HEK293 (cell line): ENCODE results near the gene REEP6.
"Not testable (repeated sequence)": the region's sequence is repeated elsewhere in the genome, so short reads cannot be mapped to it uniquely, and the experiment has no call there.

Experiments
- CTCF ChIA-PET: fragments of 350-600 bp; formaldehyde crosslinking; extraction: SDS; loops from one replicate; lab custom pipeline; 2021; ENCODE audit warnings: antibody characterized with exemption; lab: Yijun Ruan, JAX
- POLR2A ChIA-PET: fragments of 300-600 bp; formaldehyde crosslinking; extraction: SDS; loops from one replicate; lab custom pipeline; 2020; ENCODE audit warnings: antibody characterized with exemption, inconsistent platforms; lab: Yijun Ruan, JAX
- H3K27ac ChIP-seq: fragments of 200-500 bp; sonication (Bioruptor generic); 2 replicates; pipeline ENCODE4 v1.5.1; 2014; ENCODE audit warnings: low read depth, low read length, control low read depth, inconsistent platforms; ENCODE audit errors: extremely low read depth
- H3K36me3 ChIP-seq, 2 experiments: fragments of 200-500 bp in 1 of 2; sonication (Bioruptor generic) in 1 of 2; 1 replicate in 1 of 2; 2 replicates in 1 of 2; pipeline ENCODE4 v1.5.1; 2014 to 2017; ENCODE audit warnings: inconsistent platforms in 2 of 2, low read length in 2 of 2; ENCODE audit not compliant: control insufficient read depth in 2 of 2, insufficient read depth in 1 of 2
- H3K4me1 ChIP-seq: fragments of 200-500 bp; sonication (Bioruptor generic); 2 replicates; pipeline ENCODE4 v1.5.1; 2014; ENCODE audit warnings: mild to moderate bottlenecking, low read length, inconsistent platforms; ENCODE audit not compliant: control insufficient read depth, insufficient read depth
- H3K4me3 ChIP-seq: 2 replicates; pipeline ENCODE4 v1.5.1; 2011; ENCODE audit warnings: low read depth, mild to moderate bottlenecking, control low read depth, low read length, moderate library complexity
- H3K9me3 ChIP-seq: fragments of 200-500 bp; sonication (Bioruptor generic); 2 replicates; pipeline ENCODE4 v1.5.1; 2014; ENCODE audit warnings: low read depth, low read length, inconsistent platforms; ENCODE audit not compliant: control insufficient read depth, insufficient read depth
- EGR2 ChIP-seq: fragments of 450-650 bp; formaldehyde crosslinking; IDR thresholded peaks from 2 replicates; pipeline ENCODE4 v1.5.1; 2016; ENCODE audit warnings: low read depth, missing biosample characterization, missing genetic modification characterization
- SP3 ChIP-seq: fragments of 450-650 bp; formaldehyde crosslinking; IDR thresholded peaks from 2 replicates; pipeline ENCODE4 v1.5.1; 2016; ENCODE audit warnings: missing biosample characterization, missing genetic modification characterization
- ZEB2 ChIP-seq: fragments of 450-650 bp; formaldehyde crosslinking; IDR thresholded peaks from 2 replicates; pipeline ENCODE4 v1.5.1; 2016; ENCODE audit warnings: missing biosample characterization, missing genetic modification characterization
- ZFHX2 ChIP-seq: fragments of 450-650 bp; formaldehyde crosslinking; conservative IDR thresholded peaks from 2 replicates; pipeline ENCODE4 v1.5.1; 2016; ENCODE audit warnings: missing biosample characterization, missing genetic modification characterization
- ZNF121 ChIP-seq: fragments of 450-650 bp; formaldehyde crosslinking; IDR thresholded peaks from 2 replicates; pipeline ENCODE4 v1.5.1; 2016; ENCODE audit warnings: missing biosample characterization, missing genetic modification characterization
- ZNF140 ChIP-seq: fragments of 450-650 bp; formaldehyde crosslinking; IDR thresholded peaks from 2 replicates; pipeline ENCODE4 v1.5.1; 2016; ENCODE audit warnings: missing biosample characterization, missing genetic modification characterization
- ZNF174 ChIP-seq: fragments of 450-650 bp; formaldehyde crosslinking; IDR thresholded peaks from 2 replicates; pipeline ENCODE4 v1.5.0; 2017; ENCODE audit warnings: missing biosample characterization, mild to moderate bottlenecking, missing genetic modification characterization
- ZNF311 ChIP-seq: fragments of 450-650 bp; formaldehyde crosslinking; IDR thresholded peaks from 2 replicates; pipeline ENCODE4 v1.5.1; 2017; ENCODE audit warnings: missing biosample characterization, missing genetic modification characterization, borderline replicate concordance
- ZNF341 ChIP-seq: fragments of 450-650 bp; formaldehyde crosslinking; IDR thresholded peaks from 2 replicates; pipeline ENCODE4; 2016; ENCODE audit warnings: low read depth, missing biosample characterization, missing genetic modification characterization
- ZNF792 ChIP-seq: fragments of 450-650 bp; formaldehyde crosslinking; IDR thresholded peaks from 2 replicates; pipeline ENCODE4 v1.5.1; 2016; ENCODE audit warnings: missing biosample characterization, missing genetic modification characterization
- TF ChIP-seq, protein P1 (sequence below): fragments of 450-650 bp; formaldehyde crosslinking; IDR thresholded peaks from 2 replicates; pipeline ENCODE4 v1.5.1; 2016; ENCODE audit warnings: missing biosample characterization, missing genetic modification characterization
- TF ChIP-seq, protein P2 (sequence below): fragments of 450-650 bp; formaldehyde crosslinking; IDR thresholded peaks from 2 replicates; pipeline ENCODE4 v1.5.1; 2016; ENCODE audit warnings: missing biosample characterization, missing genetic modification characterization
- TF ChIP-seq, protein P3 (sequence below): fragments of 450-650 bp; formaldehyde crosslinking; IDR thresholded peaks from 2 replicates; pipeline ENCODE4 v1.5.1; 2016; ENCODE audit warnings: missing biosample characterization, missing genetic modification characterization

REEP6 gene

DNA sequence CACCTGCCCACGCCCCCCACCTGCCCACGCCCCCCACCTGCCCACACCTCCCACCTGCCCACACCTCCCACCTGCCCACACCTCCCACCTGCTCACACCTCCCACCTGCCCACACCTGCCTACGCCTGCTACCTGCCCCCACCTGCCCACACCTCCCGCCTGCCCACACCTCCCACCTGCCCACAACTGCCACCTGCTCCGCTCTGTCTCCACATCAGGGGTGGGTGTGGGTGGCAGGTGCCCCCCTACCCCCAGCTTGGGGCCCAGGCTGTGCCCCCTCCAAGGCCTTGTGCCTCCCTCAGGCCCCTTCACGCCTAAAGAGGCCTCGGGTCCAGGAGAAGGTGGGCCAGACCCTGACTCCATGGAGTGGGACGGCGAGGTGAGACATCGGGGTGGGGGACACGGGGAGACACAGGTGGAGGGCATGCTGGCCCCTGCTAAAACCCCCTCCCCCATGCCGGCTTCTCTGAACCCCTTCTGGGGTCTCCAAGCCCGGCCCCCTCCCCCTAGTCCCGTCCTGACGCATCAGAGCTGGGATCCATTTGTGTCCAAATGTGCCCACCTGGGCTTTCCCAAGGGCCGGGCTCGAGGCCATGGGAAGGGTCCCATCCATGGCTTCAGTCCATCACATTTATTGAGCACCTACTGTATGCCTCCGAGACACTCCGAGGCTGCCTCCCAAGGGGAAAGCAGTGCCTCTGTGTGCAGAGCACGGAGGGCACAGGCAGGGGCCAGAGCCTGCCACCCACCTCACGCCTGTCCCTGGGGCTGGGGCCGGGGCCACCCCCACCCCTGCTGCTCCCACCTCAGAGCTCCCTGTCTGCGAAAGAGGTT is 37.8 kb downstream of the REEP6 start:
- Histone ChIP-seq H3K4me3 (no peak overlapping the region), H3K9me3 (no peaks in the 10 kb centered on the region), H3K36me3 (no peaks in the 10 kb centered on the region), H3K27ac (no peak overlapping the region), H3K4me1 (no peaks in the 10 kb centered on the region)
- TF ChIP-seq, protein P1, sequence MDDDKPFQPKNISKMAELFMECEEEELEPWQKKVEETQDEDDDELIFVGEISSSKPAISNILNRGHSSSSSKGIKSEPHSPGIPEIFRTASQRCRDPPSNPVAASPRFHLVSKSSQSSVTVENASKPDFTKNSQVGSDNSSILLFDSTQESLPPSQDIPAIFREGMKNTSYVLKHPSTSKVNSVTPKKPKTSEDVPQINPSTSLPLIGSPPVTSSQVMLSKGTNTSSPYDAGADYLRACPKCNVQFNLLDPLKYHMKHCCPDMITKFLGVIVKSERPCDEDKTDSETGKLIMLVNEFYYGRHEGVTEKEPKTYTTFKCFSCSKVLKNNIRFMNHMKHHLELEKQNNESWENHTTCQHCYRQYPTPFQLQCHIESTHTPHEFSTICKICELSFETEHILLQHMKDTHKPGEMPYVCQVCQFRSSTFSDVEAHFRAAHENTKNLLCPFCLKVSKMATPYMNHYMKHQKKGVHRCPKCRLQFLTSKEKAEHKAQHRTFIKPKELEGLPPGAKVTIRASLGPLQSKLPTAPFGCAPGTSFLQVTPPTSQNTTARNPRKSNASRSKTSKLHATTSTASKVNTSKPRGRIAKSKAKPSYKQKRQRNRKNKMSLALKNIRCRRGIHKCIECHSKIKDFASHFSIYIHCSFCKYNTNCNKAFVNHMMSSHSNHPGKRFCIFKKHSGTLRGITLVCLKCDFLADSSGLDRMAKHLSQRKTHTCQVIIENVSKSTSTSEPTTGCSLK (tag by site-specific recombination), result no peak
- TF ChIP-seq EGR2 (peak; percentile 79), ZNF174 (tag by site-specific recombination) (no peak), ZFHX2 (tag by site-specific recombination) (peak; percentile 86), ZEB2 (tag by site-specific recombination) (peak; percentile 92), ZNF311 (tag by site-specific recombination) (no peak)
- TF ChIP-seq, protein P2, sequence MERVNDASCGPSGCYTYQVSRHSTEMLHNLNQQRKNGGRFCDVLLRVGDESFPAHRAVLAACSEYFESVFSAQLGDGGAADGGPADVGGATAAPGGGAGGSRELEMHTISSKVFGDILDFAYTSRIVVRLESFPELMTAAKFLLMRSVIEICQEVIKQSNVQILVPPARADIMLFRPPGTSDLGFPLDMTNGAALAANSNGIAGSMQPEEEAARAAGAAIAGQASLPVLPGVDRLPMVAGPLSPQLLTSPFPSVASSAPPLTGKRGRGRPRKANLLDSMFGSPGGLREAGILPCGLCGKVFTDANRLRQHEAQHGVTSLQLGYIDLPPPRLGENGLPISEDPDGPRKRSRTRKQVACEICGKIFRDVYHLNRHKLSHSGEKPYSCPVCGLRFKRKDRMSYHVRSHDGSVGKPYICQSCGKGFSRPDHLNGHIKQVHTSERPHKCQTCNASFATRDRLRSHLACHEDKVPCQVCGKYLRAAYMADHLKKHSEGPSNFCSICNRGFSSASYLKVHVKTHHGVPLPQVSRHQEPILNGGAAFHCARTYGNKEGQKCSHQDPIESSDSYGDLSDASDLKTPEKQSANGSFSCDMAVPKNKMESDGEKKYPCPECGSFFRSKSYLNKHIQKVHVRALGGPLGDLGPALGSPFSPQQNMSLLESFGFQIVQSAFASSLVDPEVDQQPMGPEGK (tag by site-specific recombination), result no peak
- TF ChIP-seq, protein P3, sequence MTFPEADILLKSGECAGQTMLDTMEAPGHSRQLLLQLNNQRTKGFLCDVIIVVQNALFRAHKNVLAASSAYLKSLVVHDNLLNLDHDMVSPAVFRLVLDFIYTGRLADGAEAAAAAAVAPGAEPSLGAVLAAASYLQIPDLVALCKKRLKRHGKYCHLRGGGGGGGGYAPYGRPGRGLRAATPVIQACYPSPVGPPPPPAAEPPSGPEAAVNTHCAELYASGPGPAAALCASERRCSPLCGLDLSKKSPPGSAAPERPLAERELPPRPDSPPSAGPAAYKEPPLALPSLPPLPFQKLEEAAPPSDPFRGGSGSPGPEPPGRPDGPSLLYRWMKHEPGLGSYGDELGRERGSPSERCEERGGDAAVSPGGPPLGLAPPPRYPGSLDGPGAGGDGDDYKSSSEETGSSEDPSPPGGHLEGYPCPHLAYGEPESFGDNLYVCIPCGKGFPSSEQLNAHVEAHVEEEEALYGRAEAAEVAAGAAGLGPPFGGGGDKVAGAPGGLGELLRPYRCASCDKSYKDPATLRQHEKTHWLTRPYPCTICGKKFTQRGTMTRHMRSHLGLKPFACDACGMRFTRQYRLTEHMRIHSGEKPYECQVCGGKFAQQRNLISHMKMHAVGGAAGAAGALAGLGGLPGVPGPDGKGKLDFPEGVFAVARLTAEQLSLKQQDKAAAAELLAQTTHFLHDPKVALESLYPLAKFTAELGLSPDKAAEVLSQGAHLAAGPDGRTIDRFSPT (tag by site-specific recombination), result peak; percentile 61; the same call in 1 of the 2 replicates
- POLR2A ChIA-PET, result no interaction called here
- CTCF ChIA-PET, result no interaction called here

DNA sequence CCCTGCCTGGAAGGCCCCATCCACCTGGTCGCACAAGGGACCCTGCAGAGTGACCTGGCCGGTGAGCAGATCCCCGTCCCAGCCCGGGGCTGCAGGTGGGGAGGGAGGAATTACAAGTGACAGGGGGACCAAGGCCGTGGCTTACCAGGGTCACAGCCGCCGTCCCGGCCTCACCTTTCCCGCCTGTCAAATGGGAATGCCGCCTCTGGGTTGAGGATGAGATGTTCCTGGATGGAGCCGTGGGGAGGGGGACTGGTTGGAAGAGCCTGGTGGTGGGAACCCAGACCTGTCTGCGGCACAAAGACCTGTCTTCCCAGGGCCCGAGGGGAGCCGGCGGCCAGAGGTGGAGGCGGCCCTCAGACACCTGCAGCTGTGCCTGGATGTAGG is 38.4 kb downstream of the REEP6 start:
- TF ChIP-seq ZNF140 (no peak), ZNF792 (tag by site-specific recombination) (no peak), ZNF341 (tag by site-specific recombination) (peak; percentile 60), SP3 (no peak)
- Histone ChIP-seq H3K9me3 (no peaks in the 10 kb centered on the region), H3K27ac (no peak overlapping the region), H3K4me1 (no peaks in the 10 kb centered on the region), H3K36me3 (no peaks in the 10 kb centered on the region), H3K4me3 (no peak overlapping the region)
- ChIA-PET CTCF (no interaction called here), POLR2A (no interaction called here)

DNA sequence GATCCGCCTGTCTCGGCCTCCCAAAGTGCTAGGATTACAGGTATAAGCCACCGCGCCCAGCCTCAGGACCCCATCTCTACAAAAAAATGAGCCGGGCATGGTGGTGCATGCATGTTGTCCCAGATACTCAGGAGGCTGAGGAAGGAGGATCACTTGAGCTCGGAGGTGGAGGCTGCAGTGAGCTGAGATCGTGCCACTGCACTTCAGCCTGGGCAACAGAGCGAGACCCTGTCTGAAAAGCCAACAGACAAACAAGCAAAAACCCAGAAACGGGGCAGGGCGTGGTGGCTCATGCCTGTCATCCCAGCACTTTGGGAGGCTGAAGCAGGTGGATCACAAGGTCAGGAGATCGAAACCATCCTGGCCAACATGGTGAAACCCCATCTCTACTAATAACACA is 39.9 kb downstream of the REEP6 start:
- TF ChIP-seq ZNF121 (tag by site-specific recombination), result 0 out of 2 replicates have a peak, but pooled peaks have one; percentile 47
- CTCF ChIA-PET, H3K9me3 ChIP-seq, H3K4me3 ChIP-seq, H3K36me3 ChIP-seq, POLR2A ChIA-PET, H3K4me1 ChIP-seq, H3K27ac ChIP-seq: not testable (repeated sequence)
